HepG2 (cell line): ENCODE measurements around the gene WFDC13. TPM values are rescaled to one million over a fixed set of nuclear protein-coding genes. Genes with fewer than 3 reads are reported as not detected.

ENCODE experiments used
- ATF1 ChIP-seq: IDR thresholded peaks from 2 replicates; pipeline ENCODE4 v1.6.1; 2016; ENCODE audit warnings: mild to moderate bottlenecking, control low read depth
- ATF7 ChIP-seq, 2 experiments: fragments of 450-650 bp in 1 of 2; sonication (generic) in 1 of 2; formaldehyde crosslinking in 1 of 2; IDR thresholded peaks; 2 replicates each; pipeline versions ENCODE4 v1.4.0 to v1.6.1; 2016 to 2020; ENCODE audit warnings: antibody characterized with exemption in 1 of 2, mild to moderate bottlenecking in 1 of 2, missing genetic modification reagents in 1 of 2
- BCL6 ChIP-seq: IDR thresholded peaks from 2 replicates; pipeline ENCODE4 v1.6.1; 2016; ENCODE audit warnings: missing genetic modification reagents, missing compliant biosample characterization
- CEBPG ChIP-seq: IDR thresholded peaks from 2 replicates; pipeline ENCODE4 v1.6.1; 2016
- DR1 ChIP-seq: sonication (generic); formaldehyde crosslinking; IDR thresholded peaks from 2 replicates; pipeline ENCODE4 v1.8.0; 2021; ENCODE audit warnings: mild to moderate bottlenecking, missing genetic modification reagents, inconsistent platforms
- ETV5 ChIP-seq: IDR thresholded peaks from 2 replicates; pipeline ENCODE4 v1.6.1; 2018; ENCODE audit warnings: missing biosample characterization, missing genetic modification reagents, inconsistent platforms, borderline replicate concordance
- HNRNPUL1 ChIP-seq: fragments of 200-400 bp; formaldehyde crosslinking; IDR thresholded peaks from 2 replicates; pipeline ENCODE4 v1.6.1; 2017; ENCODE audit warnings: low read depth, mild to moderate bottlenecking, low read length, moderate library complexity
- JUN ChIP-seq: sonication (generic); formaldehyde crosslinking; IDR thresholded peaks from 2 replicates; pipeline ENCODE4 v1.4.0; 2020; ENCODE audit warnings: mild to moderate bottlenecking, missing genetic modification reagents
- KLF16 ChIP-seq, 2 experiments: sonication (generic) in 1 of 2; formaldehyde crosslinking in 1 of 2; IDR thresholded peaks; 2 replicates each; pipeline versions ENCODE4 v1.6.1 to v1.8.0; 2016 to 2023; ENCODE audit warnings: missing genetic modification reagents in 2 of 2, missing compliant biosample characterization in 1 of 2
- KMT2A ChIP-seq: sonication (generic); formaldehyde crosslinking; IDR thresholded peaks from 2 replicates; pipeline ENCODE4 v1.4.0; 2020; ENCODE audit warnings: missing genetic modification reagents
- NFE2L2 ChIP-seq: fragments of 150-350 bp; IDR thresholded peaks from 2 replicates; pipeline ENCODE4 v1.6.1; 2014; ENCODE audit warnings: low read length
- NFIC ChIP-seq: IDR thresholded peaks from 2 replicates; pipeline ENCODE4 v1.6.1; 2012; ENCODE audit warnings: mild to moderate bottlenecking, low read length, inconsistent platforms
- NFKBIZ ChIP-seq: IDR thresholded peaks from 2 replicates; pipeline ENCODE4 v1.6.1; 2018; ENCODE audit warnings: missing genetic modification reagents, missing compliant biosample characterization
- NR2C2 ChIP-seq: sonication (generic); formaldehyde crosslinking; IDR thresholded peaks from 2 replicates; pipeline ENCODE4 v1.4.0; 2020; ENCODE audit warnings: missing genetic modification reagents, mild to moderate bottlenecking, moderate library complexity, borderline replicate concordance
- SMARCC2 ChIP-seq: fragments of 450-650 bp; IDR thresholded peaks from 2 replicates; pipeline ENCODE4 v1.6.1; 2017; ENCODE audit warnings: antibody characterized with exemption, mild to moderate bottlenecking
- SP2 ChIP-seq: sonication (generic); formaldehyde crosslinking; IDR thresholded peaks from 2 replicates; pipeline ENCODE4 v1.5.1; 2020; ENCODE audit warnings: mild to moderate bottlenecking, missing genetic modification reagents
- TCF7 ChIP-seq: sonication (generic); IDR thresholded peaks from 2 replicates; pipeline ENCODE4 v1.6.1; 2016; ENCODE audit warnings: antibody characterized with exemption, low read depth
- TRIM24 ChIP-seq: sonication (generic); formaldehyde crosslinking; IDR thresholded peaks from 2 replicates; pipeline ENCODE4 v1.8.0; 2022; ENCODE audit warnings: mild to moderate bottlenecking, missing genetic modification reagents
- ZFAT ChIP-seq: sonication (generic); formaldehyde crosslinking; conservative IDR thresholded peaks from 2 replicates; pipeline ENCODE4 v1.8.1; 2023; ENCODE audit warnings: missing genetic modification reagents, inconsistent platforms
- ZFP62 ChIP-seq: sonication (generic); formaldehyde crosslinking; IDR thresholded peaks from 2 replicates; pipeline ENCODE4 v1.4.0; 2020; ENCODE audit warnings: missing genetic modification reagents
- ZMYM3 ChIP-seq: sonication (generic); formaldehyde crosslinking; IDR thresholded peaks from 2 replicates; pipeline ENCODE4 v1.5.1; 2020; ENCODE audit warnings: mild to moderate bottlenecking, missing genetic modification reagents
- ZNF101 ChIP-seq: sonication (generic); formaldehyde crosslinking; IDR thresholded peaks from 2 replicates; pipeline ENCODE4 v1.4.0; 2020; ENCODE audit warnings: mild to moderate bottlenecking, low read depth, missing genetic modification reagents, borderline replicate concordance
- ZNF792 ChIP-seq: IDR thresholded peaks from 2 replicates; pipeline ENCODE4 v1.6.1; 2016
- polyA plus RNA-seq, 8 experiments: library from polyadenylated mRNA; depleted of rRNA in 3 of 8; stranded (reverse) in 7 of 8; unstranded in 1 of 8; fragments of >200 nt; fragmentation: Illumina TruSeq in 4 of 8; extraction: Trizol in 4 of 8; gene quantifications; 2 replicates each; pipeline versions ENCODE4 v1.2.1 to v1.2.3, GENCODE V29; 2011 to 2016; ENCODE audit warnings: low read depth in 4 of 8, missing spikeins in 1 of 8, mixed read lengths in 1 of 8; ENCODE audit not compliant: insufficient read depth in 1 of 8
- total RNA-seq, 5 experiments: library from RNA; depleted of rRNA; stranded (reverse); fragments of >200 nt; fragmentation: Illumina TruSeq; extraction: Trizol; gene quantifications; 2 replicates each; pipeline ENCODE4 v1.2.3, GENCODE V29; 2016; ENCODE audit warnings: low read depth in 1 of 5
- TF ChIP-seq, protein P1 (sequence below): sonication (generic); formaldehyde crosslinking; IDR thresholded peaks from 2 replicates; pipeline ENCODE4 v1.4.0; 2020; ENCODE audit warnings: missing genetic modification reagents, borderline replicate concordance
- TF ChIP-seq, protein P2 (sequence below): sonication (generic); formaldehyde crosslinking; IDR thresholded peaks from 2 replicates; pipeline ENCODE4 v1.8.0; 2023; ENCODE audit warnings: mild to moderate bottlenecking, missing genetic modification reagents
- TF ChIP-seq, protein P3 (sequence below): sonication (generic); formaldehyde crosslinking; conservative IDR thresholded peaks from 2 replicates; pipeline ENCODE4 v1.4.0; 2020; ENCODE audit warnings: mild to moderate bottlenecking, missing genetic modification reagents, moderate library complexity

WFDC13 gene
- total and polyA plus RNA-seq, 2 of the 13 experiments (the other 11 are each of a cell fraction or from before 2014, with no cell fraction given): not detected

DNA sequence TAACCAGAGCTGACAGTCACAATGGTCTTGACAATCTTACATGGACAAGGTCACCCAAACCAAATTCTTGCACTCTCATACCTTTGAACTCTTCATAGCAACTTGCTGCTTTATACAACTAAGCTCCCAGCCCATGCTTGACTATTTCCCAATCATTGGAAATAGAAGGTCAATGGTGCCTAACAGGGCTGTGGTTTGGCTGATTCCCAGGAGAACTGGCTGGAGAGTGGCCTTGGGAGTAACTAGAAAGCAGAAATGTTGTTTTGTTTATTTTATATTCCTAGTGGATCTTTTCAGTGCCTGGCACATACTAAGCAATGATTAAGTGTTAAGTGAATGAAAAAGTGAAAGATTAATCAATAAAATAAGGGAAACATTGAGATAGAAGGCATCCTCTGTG, 23.3 kb downstream of the WFDC13 start (continued):
- TF ChIP-seq, protein P1, sequence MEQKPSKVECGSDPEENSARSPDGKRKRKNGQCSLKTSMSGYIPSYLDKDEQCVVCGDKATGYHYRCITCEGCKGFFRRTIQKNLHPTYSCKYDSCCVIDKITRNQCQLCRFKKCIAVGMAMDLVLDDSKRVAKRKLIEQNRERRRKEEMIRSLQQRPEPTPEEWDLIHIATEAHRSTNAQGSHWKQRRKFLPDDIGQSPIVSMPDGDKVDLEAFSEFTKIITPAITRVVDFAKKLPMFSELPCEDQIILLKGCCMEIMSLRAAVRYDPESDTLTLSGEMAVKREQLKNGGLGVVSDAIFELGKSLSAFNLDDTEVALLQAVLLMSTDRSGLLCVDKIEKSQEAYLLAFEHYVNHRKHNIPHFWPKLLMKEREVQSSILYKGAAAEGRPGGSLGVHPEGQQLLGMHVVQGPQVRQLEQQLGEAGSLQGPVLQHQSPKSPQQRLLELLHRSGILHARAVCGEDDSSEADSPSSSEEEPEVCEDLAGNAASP: peak; percentile 70; the same call in 1 of the 2 replicates
- TF ChIP-seq KMT2A (no peak), TRIM24 (peak; percentile 71; the same call in 1 of the 2 replicates), ATF7 (IDR thresholded peaks at IDR 0.05) (no peak), ATF7 (CRISPR knock-in tag; IDR thresholded peaks at IDR 0.05) (no peak), ZMYM3 (CRISPR knock-in tag) (peak; percentile 45; the same call in 1 of the 2 replicates), ZFAT (no peak), ZNF101 (CRISPR knock-in tag) (no peak), ZFP62 (CRISPR knock-in tag) (no peak), NR2C2 (peak; percentile 80), ETV5 (CRISPR knock-in tag) (no peak), KLF16 (CRISPR knock-in tag; IDR thresholded peaks at IDR 0.05) (0 out of 4 replicates have a peak, but pooled peaks of 1 of the 2 experiments have one; percentile 30), DR1 (CRISPR knock-in tag) (no peak), NFIC (peak; percentile 71; the same call in 1 of the 2 replicates), JUN (CRISPR knock-in tag) (no peak), BCL6 (CRISPR knock-in tag) (peak; percentile 100), NFE2L2 (peak; percentile 24; the same call in 1 of the 2 replicates), NFKBIZ (CRISPR knock-in tag) (peak; percentile 75; the same call in 1 of the 2 replicates), ATF1 (no peak), HNRNPUL1 (no peak), SMARCC2 (no peak), CEBPG (peak; percentile 91), ZNF792 (CRISPR knock-in tag) (0 out of 2 replicates have a peak, but pooled peaks have one; percentile 21), TCF7 (peak; percentile 70), SP2 (CRISPR knock-in tag) (no peak)
- TF ChIP-seq, protein P2, sequence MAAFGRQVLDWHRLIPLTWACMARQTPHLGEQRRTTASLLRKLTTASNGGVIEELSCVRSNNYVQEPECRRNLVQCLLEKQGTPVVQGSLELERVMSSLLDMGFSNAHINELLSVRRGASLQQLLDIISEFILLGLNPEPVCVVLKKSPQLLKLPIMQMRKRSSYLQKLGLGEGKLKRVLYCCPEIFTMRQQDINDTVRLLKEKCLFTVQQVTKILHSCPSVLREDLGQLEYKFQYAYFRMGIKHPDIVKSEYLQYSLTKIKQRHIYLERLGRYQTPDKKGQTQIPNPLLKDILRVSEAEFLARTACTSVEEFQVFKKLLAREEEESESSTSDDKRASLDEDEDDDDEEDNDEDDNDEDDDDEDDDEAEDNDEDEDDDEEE (CRISPR knock-in tag): no peak
- TF ChIP-seq, protein P3, sequence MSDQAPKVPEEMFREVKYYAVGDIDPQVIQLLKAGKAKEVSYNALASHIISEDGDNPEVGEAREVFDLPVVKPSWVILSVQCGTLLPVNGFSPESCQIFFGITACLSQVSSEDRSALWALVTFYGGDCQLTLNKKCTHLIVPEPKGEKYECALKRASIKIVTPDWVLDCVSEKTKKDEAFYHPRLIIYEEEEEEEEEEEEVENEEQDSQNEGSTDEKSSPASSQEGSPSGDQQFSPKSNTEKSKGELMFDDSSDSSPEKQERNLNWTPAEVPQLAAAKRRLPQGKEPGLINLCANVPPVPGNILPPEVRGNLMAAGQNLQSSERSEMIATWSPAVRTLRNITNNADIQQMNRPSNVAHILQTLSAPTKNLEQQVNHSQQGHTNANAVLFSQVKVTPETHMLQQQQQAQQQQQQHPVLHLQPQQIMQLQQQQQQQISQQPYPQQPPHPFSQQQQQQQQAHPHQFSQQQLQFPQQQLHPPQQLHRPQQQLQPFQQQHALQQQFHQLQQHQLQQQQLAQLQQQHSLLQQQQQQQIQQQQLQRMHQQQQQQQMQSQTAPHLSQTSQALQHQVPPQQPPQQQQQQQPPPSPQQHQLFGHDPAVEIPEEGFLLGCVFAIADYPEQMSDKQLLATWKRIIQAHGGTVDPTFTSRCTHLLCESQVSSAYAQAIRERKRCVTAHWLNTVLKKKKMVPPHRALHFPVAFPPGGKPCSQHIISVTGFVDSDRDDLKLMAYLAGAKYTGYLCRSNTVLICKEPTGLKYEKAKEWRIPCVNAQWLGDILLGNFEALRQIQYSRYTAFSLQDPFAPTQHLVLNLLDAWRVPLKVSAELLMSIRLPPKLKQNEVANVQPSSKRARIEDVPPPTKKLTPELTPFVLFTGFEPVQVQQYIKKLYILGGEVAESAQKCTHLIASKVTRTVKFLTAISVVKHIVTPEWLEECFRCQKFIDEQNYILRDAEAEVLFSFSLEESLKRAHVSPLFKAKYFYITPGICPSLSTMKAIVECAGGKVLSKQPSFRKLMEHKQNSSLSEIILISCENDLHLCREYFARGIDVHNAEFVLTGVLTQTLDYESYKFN (CRISPR knock-in tag): peak; percentile 65
